GM11168 (cell line): ENCODE results near the gene RBM5.

Experiments
- in situ Hi-C: fragments of 300-500 bp; cut with MboI; formaldehyde crosslinking; loops from one replicate; pipeline ENCODE4 v1.12.0; 2022; ENCODE audit warnings: low sequenced_read_pairs; ENCODE audit not compliant: unreplicated experiment

Gene RBM5

DNA sequence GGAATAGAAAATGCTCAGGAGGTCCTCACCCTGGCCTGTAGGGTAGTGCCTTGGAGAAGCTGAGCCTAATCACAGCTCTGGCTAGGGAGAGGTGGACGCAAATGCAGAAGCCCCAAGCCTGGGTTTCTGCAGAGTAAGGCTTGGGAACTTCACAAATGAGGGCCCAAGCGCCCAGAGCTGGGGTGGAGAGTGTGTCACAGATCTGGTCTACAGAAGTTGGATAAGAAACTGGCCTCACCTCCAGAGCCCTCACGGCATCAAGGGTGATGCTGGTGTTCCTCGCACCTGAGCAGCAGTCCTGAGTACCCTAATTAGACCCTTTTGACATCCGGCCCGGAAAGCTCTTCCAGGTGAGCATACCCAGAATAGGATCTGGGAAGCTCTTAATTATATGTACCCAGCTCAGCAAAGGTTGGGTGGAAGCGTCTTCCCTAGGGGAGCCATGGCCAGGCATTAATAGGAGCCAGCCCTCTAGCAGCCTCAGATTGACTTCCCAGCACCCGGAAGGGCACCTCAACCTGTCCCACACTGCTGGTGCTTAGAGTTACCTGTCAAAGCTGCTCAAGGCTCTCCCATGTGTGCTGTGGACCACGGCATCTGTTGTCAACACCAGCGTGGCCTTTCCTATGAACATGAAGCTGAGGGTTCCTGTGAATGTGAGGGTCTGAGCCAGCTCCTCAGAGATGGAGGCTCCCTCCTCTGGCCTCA, 31.8 kb downstream of the RBM5 start:
- in situ Hi-C loops, result no loop called here

GRCh38 chr3:50121072-50122032, 32.6 kb downstream of the RBM5 start:
- in situ Hi-C loops, result no loop called here

- in situ Hi-C loops, result no loop called here
Observed at GRCh38 chr3:50122071-50122470, 33.4 kb downstream of the RBM5 start.

DNA sequence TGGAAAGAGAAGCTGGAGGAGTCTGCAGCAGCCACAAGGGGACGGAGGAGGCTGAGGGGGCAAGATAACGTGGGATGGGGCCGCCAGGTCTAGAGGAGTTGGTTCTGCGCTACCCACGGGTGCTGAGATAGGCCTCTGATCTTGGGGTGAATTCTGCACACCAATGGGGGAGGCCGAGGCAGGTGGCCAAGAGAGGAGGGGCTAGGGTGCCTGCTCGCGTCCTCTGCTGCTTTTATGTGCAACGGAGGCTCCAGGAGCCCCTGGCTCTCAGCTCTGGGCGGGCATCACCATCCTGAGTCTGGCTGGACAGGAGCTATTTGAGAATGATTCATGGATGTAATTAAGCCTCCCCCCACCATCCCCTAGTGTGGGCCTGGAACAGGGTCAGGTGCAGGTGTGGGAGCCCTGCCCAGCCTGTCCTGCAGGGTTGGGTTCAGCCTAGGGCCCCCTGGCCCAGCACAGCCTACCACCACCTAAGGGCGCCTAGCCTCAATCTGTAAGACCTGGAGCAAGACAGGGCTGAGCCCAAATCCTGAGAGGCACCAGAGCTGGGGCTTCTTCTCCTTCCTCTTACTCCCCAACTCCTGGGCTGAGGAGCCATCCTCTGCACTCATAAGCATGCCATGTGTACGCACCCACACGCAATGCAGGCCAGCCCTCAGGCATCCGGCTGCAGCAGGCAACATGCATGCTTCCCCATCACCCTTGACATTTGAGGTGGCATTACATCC, 34.1 kb downstream of the RBM5 start:
- in situ Hi-C loops, result no loop called here

DNA sequence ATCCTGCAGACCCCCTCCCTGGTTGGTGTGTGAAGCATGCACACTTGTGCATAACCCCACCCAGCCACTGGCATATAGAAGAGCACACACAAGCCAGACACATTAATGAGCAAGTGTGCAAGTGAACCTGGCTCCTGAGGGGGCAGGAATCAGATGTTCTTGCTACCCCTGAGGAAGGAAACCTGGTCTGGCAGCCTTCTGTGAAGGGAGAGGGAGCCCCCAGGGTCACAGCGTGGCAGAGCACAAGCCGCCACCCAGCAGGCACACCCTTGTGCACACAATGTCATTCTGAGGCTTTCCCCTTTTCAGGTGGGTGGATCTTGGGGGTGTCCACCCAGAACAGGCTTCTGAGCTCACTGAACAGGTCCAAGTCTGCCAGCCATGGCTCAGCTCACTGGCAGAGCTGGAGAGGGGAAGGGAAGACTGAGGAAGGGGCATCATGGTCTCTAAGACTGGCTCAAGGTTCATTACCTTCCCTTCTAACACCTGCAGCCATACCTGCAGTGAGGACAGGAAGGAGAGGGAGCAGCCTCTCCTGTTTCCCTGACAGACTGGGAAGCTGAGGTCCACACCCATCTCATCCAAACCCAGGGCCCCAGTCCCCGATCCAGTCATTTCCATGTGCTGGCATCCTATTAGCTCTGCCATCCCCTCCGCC, 34.8 kb downstream of the RBM5 start:
- in situ Hi-C loops, result no loop called here

GRCh38 chr3:50124052-50124799, 35.5 kb downstream of the RBM5 start:
- in situ Hi-C loops, result no loop called here

DNA sequence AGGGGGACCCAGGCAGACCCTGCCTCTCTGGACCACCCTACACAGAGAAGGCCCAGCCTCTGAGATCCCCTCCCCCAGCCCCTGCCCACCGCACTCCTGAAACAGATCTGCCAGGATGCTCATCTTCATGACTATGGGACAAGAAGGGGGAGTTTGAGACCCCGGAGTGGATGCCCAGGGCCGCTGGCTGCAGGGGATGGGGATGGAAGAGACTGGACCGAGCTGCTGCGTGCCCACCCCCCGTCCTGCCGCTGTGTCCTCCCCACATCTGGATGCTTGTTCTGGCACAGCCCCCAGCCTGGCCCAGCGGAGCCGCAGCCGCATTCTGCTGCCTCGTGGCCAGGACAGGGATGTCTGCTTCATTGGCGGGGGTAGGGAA, 36.1 kb downstream of the RBM5 start:
- in situ Hi-C loops, result no loop called here

GRCh38 chr3:50125541-50126286, 37.0 kb downstream of the RBM5 start:
- in situ Hi-C loops, result no loop called here

GRCh38 chr3:50126287-50127211, 37.8 kb downstream of the RBM5 start:
- in situ Hi-C loops, result no loop called here

DNA sequence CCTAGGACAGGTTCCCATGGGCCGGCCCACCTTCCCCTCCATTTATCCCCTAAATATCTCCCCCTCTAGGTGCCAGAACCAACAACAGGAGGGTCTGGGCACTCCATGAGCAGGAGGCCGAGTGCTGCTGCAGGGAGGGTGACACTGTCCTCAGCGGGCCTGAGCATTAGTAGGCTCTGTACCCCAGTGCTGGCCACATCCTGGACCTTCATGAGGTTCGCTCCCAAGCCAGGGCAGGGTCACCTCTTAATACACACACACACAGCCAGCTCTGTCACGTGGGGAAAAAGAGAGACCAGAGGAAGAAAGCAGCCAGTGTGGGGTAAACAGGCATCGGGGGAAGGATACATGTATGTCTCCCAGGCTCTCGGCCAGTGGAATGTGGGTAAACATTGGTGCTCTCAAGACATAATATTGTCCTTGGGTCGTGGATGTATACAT, 38.6 kb downstream of the RBM5 start:
- in situ Hi-C loops, result no loop called here

- in situ Hi-C loops, result no loop called here
Observed at GRCh38 chr3:50128001-50128400, 39.3 kb downstream of the RBM5 start.

GRCh38 chr3:50130436-50130835, 41.7 kb downstream of the RBM5 start:
- in situ Hi-C loops, result no loop called here

- in situ Hi-C loops, result no loop called here
Observed at GRCh38 chr3:50132421-50133282, 43.9 kb downstream of the RBM5 start.

DNA sequence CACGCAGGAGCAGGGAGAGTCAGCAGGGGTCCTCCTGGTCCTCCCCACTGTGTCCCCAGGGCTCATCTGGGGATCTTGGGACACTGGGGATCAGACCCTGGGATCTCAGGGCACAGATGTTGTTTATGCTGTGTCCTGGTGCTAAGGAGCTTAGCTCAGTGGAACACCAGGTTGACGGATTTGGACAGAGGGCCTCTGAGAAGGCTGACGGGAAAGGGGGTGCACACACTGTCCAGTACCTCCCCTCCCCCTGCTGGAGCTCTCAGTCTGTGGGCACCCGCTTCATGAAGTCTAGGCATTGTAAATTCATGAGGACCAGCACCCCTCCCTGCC, 44.5 kb downstream of the RBM5 start:
- in situ Hi-C loops, result no loop called here

DNA sequence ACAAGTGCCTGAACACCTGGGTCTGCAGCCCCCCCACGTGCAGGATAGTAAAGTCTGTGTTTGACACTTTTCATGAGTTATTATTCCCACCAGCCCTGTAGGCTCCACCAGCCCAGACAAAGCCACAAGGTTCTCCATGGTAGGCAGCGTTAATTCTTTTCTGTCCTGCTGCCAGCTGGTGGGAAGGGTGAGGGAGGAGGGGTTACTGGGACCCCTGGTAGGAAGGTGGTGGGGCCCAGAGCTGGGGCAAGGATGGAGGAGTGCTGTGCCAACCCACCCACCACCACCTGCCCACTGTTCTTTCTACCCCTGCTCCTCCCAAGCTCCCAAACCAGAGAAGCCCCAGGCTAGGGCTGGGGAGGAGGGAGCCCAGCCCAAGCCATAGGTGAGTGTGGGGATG, 45.6 kb downstream of the RBM5 start:
- in situ Hi-C loops, result no loop called here

DNA sequence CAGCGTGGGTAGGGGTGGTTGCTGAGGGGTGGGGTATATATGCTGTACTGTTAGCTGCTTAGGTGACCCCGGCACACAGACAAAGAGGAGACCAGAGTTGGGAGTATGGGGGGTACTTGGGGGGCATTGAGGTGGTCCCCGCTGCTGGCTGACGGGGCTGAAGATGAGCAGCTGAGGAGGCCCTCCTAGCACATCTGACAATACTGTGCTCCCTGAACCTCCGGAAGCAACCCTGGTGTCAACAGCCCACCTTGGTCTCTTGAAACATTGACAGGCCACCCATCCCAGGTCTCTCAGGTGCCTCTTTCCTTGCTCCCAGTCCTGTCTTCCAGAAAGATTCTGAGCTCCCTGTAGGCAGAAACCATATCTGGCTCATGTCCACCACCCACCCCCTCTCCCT, 47.2 kb downstream of the RBM5 start:
- in situ Hi-C loops, result no loop called here

GRCh38 chr3:50136714-50137405, 48.1 kb downstream of the RBM5 start:
- in situ Hi-C loops, result no loop called here
